ENCODE data around the gene EXOSC10.
A peak's percentile ranks its signal among the peaks of the same experiment; 100 is the strongest.
"Not testable (repeated sequence)": the region's sequence is repeated elsewhere in the genome, so short reads cannot be mapped to it uniquely, and the experiment has no call there.

EXOSC10 gene

GRCh38 chr1:11044086-11044848 is 55.4 kb downstream of the EXOSC10 start:
- no peak for DNase-seq

GRCh38 chr1:11042995-11043874 is 56.4 kb downstream of the EXOSC10 start:
- no peak for DNase-seq

- no peak for DNase-seq
Measured at GRCh38 chr1:11042065-11042464, 57.6 kb downstream of the EXOSC10 start.

GRCh38 chr1:11041048-11041447 is 58.6 kb downstream of the EXOSC10 start:
- DNase-seq, result no peak

GRCh38 chr1:11040105-11040429 is 59.6 kb downstream of the EXOSC10 start:
- DNase-seq, result not testable (repeated sequence)

- DNase-seq, result no peak
Measured at GRCh38 chr1:11039351-11040104, 60.1 kb downstream of the EXOSC10 start.

GRCh38 chr1:11037740-11038182 is 61.9 kb downstream of the EXOSC10 start:
- DNase-seq, result peak; percentile 79

GRCh38 chr1:11037019-11037739 is 62.5 kb downstream of the EXOSC10 start:
- not testable (repeated sequence) for DNase-seq

GRCh38 chr1:11031624-11032262 is 67.9 kb downstream of the EXOSC10 start:
- DNase-seq, result no peak

GRCh38 chr1:11030865-11031264 is 68.8 kb downstream of the EXOSC10 start:
- DNase-seq, result no peak

- no peak for DNase-seq
Measured at GRCh38 chr1:11028018-11028417, 71.7 kb downstream of the EXOSC10 start.

- no peak for DNase-seq
Measured at GRCh38 chr1:11027316-11027715, 72.4 kb downstream of the EXOSC10 start.

- DNase-seq, result no peak
Measured at GRCh38 chr1:11026903-11027302, 72.8 kb downstream of the EXOSC10 start.

- DNase-seq, result no peak
Measured at GRCh38 chr1:11026052-11026451, 73.6 kb downstream of the EXOSC10 start.

GRCh38 chr1:11025618-11026017 is 74.1 kb downstream of the EXOSC10 start:
- no peak for DNase-seq

- DNase-seq, result no peak
Measured at GRCh38 chr1:11024874-11025203, 74.8 kb downstream of the EXOSC10 start.

GRCh38 chr1:11024154-11024873 is 75.4 kb downstream of the EXOSC10 start:
- no peak for DNase-seq

GRCh38 chr1:11023201-11023600 is 76.5 kb downstream of the EXOSC10 start:
- DNase-seq, result no peak

GRCh38 chr1:11019971-11020370 is 79.7 kb downstream of the EXOSC10 start:
- no peak for DNase-seq

- DNase-seq, result not testable (repeated sequence)
Measured at GRCh38 chr1:11019358-11019757, 80.3 kb downstream of the EXOSC10 start.

All from fibroblast of skin of scalp (primary cell).